Hematopoietic multipotent progenitor cell treated with erythropoietin and hydrocortisone succinate and interleukin-3 and kit ligand, for 4 days (in vitro differentiated cells): Measurements from ENCODE around the gene ALDH1A3.

Experiments
- DNase-seq: peaks from one replicate; pipeline ENCODE4 v3.0.0-alpha.2; 2015

Gene ALDH1A3

DNA sequence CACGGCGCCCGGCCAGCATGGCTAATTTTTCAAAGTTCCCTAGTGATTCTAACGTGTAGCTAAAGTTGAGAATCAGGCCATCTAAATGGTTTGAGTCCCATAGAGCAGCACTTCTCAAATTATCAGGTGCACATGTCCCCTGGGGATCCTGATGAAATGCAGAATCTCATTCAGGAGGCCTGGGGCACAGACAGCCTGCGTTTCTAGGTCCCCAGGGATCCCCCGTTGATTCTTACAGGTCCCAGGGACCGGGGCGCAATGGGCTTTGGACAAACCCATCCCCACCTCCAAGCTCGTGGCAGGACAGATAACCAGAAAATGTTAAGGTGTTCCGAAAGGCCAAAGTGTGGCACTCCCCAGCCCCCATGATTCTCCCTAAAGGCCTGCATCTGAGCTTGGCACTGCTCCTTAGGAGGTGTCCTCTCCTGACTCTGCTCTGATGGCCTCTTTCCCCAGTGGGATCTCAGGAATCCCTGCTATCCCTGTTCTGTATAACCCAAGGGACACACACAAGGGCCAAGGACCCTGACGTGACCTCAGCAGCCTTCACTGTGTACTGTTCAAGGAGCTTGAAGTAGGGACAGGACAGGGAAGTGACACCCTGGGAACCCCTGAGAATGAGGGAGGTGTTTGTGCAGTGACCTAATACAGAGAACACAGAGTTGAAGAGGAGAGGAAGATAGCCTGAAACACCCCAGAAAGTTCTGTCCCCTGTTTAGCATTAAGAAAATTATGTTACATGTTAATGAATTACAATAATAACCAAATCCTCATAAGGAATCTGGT lies 47.5 kb downstream of the ALDH1A3 start:
- no peak for DNase-seq

DNA sequence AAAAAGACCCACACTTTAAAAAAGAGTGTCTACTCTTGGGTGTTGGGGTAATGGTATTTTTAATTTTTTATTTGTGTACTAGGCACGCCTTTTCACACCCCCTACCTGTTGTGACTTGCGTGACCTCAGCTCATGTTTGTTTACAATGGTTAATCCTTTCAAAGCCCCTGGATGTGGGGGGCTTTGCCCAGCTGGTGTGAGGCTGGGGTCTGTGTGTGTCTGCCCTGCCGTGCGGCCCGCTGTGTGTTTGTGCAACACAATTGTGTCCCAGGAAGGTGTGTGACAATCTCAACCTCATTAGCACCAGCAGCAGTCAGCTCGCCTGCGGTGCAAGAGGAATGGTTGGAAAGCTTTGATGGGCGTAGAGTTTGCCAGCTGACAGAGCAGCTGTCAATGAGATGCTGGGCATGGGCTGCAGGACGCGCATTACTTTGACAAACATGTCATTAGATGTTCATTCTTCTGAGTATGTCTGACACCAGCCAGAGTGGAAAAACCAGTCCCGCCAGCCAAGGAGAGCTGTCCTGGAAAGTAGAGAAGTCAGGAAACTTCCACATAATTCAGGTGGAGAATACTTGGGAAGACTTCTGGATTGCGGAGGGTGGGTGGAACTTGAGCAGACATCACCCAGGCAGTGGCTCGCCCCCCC lies 49.1 kb downstream of the ALDH1A3 start:
- no peak for DNase-seq

GRCh38 chr15:100929641-100930042 lies 50.0 kb downstream of the ALDH1A3 start:
- DNase-seq, result no peak

DNA sequence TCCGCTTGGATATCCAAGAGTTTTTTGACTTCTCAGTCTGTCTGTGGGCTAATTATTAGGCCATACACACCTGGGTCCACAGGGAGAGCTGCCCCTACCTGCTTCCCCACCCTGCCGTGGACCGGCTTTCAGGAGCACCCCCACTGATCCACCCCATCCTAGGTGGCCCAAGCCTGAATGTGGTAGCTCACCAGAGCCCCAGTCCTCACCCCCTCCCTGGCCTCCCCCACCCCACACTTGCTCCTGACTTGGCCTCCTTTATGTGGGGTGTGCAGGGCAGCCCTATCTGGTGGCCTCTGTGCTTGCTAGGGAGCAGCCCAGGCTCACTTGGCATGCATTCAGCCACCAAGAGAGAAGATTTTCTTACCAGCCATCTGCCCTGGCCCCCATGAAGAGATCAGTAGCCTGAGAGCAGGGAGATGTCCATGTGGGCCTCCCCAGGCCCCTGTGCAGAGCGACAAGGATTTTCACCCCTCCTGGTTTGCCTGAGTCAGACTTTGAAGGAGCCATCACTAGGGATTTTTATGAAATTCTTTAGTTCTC lies 50.7 kb downstream of the ALDH1A3 start:
- DNase-seq, result no peak

- no peak for DNase-seq
These were observed 51.7 kb downstream of the ALDH1A3 start for GRCh38 chr15:100931143-100931890.

DNA sequence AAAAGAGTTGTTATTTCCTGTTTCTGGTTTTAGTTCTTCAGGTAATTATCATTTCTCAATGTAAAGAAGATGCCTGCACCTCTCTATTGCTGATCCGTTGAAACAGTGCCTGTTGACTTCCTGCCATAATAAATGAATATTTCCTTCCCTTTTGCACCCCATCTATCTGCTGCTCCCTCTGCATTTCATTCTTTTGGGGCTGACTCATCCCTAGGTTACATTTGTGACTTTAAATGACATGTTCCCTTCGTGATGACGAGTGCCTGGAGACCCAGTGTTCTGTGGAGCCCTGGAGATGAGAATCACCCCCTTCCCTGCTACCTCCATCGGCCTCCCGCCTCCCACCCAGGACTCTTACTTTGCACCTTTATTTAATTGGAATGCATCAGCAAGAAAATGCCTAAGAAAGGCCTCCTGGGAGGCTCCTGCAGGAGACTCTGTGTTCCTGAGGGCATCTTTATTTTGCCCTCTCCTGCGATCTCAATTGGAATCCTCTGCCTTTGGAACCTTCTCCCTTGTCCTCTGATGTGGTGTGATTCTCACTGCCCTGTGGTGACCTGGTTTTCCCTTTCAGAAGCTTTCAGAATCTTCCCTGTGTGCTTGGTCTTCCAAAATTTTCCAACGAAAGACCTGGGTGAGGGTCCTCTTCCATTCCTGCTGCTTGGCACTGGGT lies 53.2 kb downstream of the ALDH1A3 start:
- DNase-seq, result no peak

GRCh38 chr15:100934166-100934565 lies 54.5 kb downstream of the ALDH1A3 start:
- DNase-seq, result no peak

GRCh38 chr15:100934726-100935125 lies 55.1 kb downstream of the ALDH1A3 start:
- DNase-seq, result peak; percentile 62

DNA sequence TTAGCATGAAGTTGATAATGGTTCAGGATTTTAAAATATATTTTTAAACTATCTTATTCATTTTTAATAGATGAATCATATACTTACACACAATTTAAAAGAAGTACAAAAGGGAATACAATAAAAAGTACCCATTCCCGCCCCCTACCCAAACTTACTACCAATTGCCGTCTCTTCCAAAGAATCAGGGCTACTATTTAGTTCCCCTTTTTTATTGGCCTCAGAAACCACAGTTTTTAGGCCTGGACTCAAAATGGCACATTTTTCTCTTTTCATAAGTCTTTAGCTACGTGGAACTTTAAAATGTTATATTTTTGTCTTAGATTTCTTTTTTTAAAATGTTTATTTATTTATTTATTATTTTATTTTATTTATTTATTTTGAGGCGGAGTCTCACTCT lies 57.5 kb downstream of the ALDH1A3 start:
- DNase-seq, result peak; percentile 65

GRCh38 chr15:100939791-100940190 lies 60.2 kb downstream of the ALDH1A3 start:
- DNase-seq, result peak; percentile 78

DNA sequence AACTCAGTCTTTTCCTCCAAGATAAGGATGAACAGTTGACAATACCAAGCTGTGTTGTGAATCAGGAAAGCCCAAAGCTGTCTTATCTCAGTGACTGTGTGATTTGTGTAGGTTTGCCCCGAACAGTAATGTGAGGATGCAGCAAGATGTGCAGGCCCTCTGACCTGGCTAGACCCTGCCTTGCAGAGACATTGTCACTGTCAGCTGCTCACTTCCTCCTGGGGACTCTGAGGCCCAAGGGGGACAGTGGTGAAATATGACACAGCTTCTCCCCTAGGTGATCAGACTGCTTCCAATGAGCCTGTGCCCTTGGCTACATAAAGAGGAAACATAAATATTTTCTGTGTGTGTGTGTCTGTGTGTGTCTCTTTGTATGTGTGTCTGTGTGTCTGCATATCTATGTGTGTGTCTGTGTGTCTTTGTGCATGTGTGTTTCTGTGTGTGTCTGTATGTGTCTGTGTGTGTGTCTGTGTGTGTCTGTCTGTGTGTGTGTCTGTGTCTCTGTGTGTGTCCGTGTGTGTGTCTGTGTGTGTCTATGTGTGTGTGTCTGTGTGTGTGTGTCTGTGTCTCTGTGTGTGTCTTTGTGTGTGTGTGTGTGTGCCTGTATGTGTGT lies 61.2 kb downstream of the ALDH1A3 start:
- DNase-seq, result peak; percentile 79

- DNase-seq, result no peak
These were observed 61.9 kb downstream of the ALDH1A3 start for GRCh38 chr15:100941536-100941935.

- DNase-seq, result no peak
These were observed 63.2 kb downstream of the ALDH1A3 start for GRCh38 chr15:100942656-100943425.

GRCh38 chr15:100944244-100944895 lies 64.7 kb downstream of the ALDH1A3 start:
- DNase-seq, result no peak

- DNase-seq, result no peak
These were observed 65.4 kb downstream of the ALDH1A3 start for GRCh38 chr15:100944986-100945385.

DNA sequence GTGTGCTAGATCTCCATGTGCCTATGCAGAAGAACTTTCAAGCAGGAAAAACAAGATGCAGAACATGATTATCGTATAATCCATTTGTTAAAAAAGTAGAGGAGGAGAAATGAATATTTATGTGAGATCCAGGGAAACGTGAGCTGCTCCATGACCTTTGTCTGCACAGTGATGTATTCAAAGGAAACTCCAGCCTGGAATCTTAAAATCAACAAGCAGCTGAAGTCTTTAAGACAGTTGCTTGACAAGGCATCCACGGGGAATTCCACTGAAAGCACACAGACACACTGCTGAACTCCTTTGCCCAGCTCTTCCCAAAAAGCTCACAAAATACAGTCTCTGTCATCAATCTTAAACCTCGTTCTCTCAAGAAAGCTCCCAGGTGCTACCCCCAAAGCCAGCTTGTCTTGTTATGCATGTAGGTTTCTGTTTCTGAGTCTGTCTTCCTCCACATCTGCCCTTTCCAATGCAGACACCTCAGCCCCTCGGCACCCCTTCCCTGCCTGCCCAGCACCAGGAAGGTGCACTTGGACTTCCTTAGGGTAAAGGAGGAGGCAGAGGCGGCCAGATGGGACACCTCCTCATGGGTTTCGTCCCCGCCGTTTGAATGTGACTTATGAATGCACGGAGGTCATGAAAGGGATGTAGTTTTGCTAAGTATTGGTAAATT lies 68.3 kb downstream of the ALDH1A3 start:
- no peak for DNase-seq

DNA sequence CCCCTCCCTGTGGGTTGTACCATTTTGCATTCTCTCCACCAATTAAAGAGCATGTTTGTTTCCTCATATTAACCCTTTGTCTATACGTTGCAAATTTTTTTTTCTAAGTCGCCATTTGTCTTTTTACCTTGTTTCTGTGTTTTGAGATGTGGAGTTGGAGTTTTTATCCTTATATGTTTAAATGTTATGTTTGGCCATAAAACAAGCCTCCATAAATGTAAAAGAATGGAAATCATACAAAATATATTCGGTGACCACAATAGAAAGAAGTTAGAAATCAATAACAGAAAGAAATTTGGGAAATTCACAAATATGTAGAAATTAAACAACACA lies 68.8 kb downstream of the ALDH1A3 start:
- DNase-seq, result no peak

GRCh38 chr15:100949691-100950090 lies 70.1 kb downstream of the ALDH1A3 start:
- no peak for DNase-seq

- peak; percentile 48 for DNase-seq
These were observed 72.3 kb downstream of the ALDH1A3 start for GRCh38 chr15:100951965-100952364.

GRCh38 chr15:100952566-100952965 lies 72.9 kb downstream of the ALDH1A3 start:
- no peak for DNase-seq
